Measurements from ENCODE around the gene RAMAC.
"Not testable (repeated sequence)": the region's sequence is repeated elsewhere in the genome, so short reads cannot be mapped to it uniquely, and the experiment has no call there.

DNA sequence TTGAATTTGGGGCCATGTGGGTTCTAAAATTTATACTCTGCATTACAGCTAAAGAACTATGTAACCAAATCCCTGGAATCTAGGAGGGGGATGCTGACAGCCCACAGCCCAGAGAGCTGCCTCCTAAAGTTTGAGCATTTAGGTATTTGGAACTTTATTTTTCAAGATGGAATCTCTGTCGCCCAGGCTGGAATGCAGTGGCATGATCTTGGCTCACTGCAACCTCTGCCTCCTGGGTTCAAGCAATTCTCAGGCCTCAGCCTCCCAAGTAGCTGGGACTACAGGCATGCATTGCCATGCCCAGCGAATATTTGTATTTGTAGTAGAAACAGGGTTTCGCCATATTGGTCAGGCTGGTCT, 14.6 kb downstream of the RAMAC start:
- TF ChIP-seq, protein P1, sequence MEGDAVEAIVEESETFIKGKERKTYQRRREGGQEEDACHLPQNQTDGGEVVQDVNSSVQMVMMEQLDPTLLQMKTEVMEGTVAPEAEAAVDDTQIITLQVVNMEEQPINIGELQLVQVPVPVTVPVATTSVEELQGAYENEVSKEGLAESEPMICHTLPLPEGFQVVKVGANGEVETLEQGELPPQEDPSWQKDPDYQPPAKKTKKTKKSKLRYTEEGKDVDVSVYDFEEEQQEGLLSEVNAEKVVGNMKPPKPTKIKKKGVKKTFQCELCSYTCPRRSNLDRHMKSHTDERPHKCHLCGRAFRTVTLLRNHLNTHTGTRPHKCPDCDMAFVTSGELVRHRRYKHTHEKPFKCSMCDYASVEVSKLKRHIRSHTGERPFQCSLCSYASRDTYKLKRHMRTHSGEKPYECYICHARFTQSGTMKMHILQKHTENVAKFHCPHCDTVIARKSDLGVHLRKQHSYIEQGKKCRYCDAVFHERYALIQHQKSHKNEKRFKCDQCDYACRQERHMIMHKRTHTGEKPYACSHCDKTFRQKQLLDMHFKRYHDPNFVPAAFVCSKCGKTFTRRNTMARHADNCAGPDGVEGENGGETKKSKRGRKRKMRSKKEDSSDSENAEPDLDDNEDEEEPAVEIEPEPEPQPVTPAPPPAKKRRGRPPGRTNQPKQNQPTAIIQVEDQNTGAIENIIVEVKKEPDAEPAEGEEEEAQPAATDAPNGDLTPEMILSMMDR (IDR thresholded peaks at IDR 0.05), result not testable (repeated sequence)
- TF ChIP-seq EZH2phosphoT487 (IDR thresholded peaks at IDR 0.05; ENCODE audit: borderline replicate concordance, low read depth); TCF12 (IDR thresholded peaks at IDR 0.05); POLR2AphosphoS5 (IDR thresholded peaks at IDR 0.05; ENCODE audit: low read depth, low read length); RCOR1 (IDR thresholded peaks at IDR 0.05; ENCODE audit: low read length); EP300 (IDR thresholded peaks at IDR 0.05; ENCODE audit: borderline replicate concordance in 1 of 2, low read depth in 1 of 2, low read length in 1 of 2); JUND (IDR thresholded peaks at IDR 0.05); RAD21 (IDR thresholded peaks at IDR 0.05; ENCODE audit: low read length); YY1 (IDR thresholded peaks at IDR 0.05; ENCODE audit: low read depth): not testable (repeated sequence)
- TF ChIP-seq, protein P2, sequence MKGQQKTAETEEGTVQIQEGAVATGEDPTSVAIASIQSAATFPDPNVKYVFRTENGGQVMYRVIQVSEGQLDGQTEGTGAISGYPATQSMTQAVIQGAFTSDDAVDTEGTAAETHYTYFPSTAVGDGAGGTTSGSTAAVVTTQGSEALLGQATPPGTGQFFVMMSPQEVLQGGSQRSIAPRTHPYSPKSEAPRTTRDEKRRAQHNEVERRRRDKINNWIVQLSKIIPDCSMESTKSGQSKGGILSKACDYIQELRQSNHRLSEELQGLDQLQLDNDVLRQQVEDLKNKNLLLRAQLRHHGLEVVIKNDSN (IDR thresholded peaks at IDR 0.05; ENCODE audit: borderline replicate concordance, low read depth), result not testable (repeated sequence)
- TF ChIP-seq, protein P3, sequence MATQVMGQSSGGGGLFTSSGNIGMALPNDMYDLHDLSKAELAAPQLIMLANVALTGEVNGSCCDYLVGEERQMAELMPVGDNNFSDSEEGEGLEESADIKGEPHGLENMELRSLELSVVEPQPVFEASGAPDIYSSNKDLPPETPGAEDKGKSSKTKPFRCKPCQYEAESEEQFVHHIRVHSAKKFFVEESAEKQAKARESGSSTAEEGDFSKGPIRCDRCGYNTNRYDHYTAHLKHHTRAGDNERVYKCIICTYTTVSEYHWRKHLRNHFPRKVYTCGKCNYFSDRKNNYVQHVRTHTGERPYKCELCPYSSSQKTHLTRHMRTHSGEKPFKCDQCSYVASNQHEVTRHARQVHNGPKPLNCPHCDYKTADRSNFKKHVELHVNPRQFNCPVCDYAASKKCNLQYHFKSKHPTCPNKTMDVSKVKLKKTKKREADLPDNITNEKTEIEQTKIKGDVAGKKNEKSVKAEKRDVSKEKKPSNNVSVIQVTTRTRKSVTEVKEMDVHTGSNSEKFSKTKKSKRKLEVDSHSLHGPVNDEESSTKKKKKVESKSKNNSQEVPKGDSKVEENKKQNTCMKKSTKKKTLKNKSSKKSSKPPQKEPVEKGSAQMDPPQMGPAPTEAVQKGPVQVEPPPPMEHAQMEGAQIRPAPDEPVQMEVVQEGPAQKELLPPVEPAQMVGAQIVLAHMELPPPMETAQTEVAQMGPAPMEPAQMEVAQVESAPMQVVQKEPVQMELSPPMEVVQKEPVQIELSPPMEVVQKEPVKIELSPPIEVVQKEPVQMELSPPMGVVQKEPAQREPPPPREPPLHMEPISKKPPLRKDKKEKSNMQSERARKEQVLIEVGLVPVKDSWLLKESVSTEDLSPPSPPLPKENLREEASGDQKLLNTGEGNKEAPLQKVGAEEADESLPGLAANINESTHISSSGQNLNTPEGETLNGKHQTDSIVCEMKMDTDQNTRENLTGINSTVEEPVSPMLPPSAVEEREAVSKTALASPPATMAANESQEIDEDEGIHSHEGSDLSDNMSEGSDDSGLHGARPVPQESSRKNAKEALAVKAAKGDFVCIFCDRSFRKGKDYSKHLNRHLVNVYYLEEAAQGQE (IDR thresholded peaks at IDR 0.05; ENCODE audit: low read depth, low read length), result not testable (repeated sequence)
- TF ChIP-seq, protein P4, sequence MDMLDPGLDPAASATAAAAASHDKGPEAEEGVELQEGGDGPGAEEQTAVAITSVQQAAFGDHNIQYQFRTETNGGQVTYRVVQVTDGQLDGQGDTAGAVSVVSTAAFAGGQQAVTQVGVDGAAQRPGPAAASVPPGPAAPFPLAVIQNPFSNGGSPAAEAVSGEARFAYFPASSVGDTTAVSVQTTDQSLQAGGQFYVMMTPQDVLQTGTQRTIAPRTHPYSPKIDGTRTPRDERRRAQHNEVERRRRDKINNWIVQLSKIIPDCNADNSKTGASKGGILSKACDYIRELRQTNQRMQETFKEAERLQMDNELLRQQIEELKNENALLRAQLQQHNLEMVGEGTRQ (IDR thresholded peaks at IDR 0.05; ENCODE audit: borderline replicate concordance, low read depth, low read length), result not testable (repeated sequence)

Data from SK-N-SH (cell line).